ENCODE data around the gene SARS1.
A peak's percentile ranks its signal among the peaks of the same experiment; 100 is the strongest.

Gene SARS1

DNA sequence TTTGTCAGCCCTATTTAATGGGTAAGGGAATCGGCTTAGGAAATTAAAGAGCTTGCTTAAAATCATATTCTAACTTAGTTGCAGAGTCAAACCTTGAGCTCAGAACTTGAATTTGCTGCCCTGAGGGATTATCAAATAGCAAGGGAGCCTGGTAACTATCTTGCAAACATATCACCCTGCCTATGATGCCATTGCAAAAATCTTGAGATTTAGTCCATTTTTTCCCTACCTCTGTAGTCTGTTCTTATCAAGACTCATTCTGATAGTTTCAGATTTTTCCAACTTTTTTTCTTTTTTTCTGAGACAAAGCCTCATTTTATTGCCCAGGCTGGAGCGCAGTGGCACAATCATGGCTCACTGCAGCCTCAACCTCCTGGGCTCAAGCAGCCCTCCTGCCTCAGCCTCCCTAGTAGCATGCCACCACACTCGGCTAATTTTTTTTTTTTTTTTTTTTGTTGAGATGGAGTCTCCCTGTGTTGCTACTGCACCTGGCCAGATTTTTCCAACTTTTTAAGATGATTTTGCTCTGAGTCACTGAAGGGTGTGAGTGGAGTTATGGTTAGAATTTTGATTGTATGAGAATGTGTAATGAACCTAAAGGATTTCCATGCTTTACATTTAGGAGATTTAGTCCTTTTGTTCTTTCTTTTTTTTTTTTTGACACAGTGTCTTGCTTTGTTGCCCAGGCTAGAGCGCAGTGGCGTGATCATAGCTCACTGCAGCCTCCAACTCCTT lies 12.2 kb downstream of the SARS1 start:
- no peak for DNase-seq (ENCODE audit: low spot score)

DNA sequence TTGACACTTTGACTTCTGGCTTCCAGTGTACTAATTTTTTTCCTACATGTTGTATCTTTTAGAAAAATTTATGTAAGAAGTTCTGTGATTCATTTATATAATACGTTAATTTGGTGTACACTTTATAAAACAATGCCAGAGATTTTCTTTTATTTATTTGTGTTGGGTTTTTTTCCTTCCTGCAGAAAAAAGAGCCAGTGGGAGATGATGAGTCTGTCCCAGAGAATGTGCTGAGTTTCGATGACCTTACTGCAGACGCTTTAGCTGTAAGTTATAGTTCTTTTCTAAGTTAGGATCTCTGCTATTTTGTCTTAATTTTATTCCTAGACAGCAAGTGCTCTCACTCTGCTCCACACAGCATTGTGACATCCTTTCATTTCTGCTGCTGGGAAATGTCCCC lies 14.4 kb downstream of the SARS1 start:
- no peak for DNase-seq (ENCODE audit: low spot score)

DNA sequence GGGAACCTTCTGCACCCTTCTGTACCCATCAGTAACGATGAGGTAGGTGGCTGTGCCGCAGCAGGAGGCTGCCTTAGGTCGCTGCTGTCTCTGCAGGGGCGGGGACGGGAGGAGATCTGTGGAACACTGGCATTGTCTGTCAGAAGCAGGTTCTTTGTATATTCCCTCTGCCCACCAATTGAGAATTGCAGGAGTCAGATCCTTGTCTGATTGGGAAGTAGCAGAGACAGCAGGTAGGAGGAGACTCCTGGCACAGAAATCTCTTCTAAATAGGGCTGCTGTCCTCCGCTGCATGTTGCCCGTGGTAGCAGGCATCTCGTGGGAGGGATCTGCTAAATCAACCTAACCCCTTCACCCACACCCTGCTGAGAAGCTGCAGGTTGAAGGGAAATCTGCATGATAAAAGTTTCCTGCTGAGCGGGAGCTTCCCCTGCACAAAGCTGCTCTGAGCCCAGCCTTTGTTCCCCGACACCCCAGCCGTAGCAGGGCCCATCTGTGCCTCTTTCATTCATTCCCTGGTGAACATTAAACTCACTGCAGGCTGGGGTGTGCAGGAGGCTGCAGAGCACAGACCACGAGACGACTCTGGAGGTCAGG lies 15.9 kb downstream of the SARS1 start:
- DNase-seq (ENCODE audit: low spot score) = no peak

DNA sequence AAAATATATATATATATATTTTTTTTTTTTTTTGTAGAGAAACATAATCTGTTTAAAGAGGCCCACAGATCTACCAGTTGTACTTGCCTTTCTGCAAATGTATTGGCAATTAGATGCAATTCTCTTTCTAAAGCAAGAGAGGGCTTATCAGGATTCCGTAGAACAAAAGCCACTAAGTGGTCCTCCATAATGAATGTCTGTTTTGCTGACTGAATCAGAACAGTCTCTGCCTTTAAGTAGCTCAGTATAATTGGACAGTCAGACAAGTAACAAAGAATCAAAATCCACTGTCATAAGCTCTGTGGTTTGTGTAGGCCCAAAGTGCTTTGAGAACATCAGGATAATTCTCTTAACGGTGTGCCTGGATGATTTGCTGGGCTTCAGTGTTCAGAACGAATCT lies 17.3 kb downstream of the SARS1 start:
- DNase-seq (ENCODE audit: low spot score) = no peak

DNA sequence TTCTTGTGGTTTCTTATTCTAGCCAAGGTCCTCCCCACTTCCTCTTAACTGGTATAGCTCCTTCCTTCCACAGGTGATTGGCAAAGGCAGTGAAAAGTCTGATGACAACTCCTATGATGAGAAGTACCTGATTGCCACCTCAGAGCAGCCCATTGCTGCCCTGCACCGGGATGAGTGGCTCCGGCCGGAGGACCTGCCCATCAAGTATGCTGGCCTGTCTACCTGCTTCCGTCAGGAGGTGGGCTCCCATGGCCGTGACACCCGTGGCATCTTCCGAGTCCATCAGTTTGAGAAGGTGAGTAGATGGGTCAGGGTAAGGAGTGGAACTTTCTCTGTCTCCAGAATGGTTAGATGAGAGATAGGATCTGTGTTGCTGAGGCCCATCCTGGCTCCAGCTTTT lies 21.4 kb downstream of the SARS1 start:
- DNase-seq (ENCODE audit: low spot score) = no peak

DNA sequence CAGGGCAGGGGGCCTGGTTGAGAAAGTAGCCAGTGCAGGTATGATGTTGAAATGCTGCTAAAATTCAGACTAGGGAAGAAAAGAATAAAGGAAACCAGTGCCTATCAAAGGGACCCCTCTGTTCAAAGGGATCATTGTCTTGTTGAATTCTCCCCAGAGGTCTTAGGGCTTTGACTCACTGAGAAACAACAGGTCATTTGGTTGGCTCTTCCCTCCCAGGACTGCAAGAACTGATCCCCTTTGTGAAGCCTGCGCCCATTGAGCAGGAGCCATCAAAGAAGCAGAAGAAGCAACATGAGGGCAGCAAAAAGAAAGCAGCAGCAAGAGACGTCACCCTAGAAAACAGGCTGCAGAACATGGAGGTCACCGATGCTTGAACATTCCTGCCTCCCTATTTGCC lies 23.8 kb downstream of the SARS1 start:
- no peak for DNase-seq (ENCODE audit: low spot score)

DNA sequence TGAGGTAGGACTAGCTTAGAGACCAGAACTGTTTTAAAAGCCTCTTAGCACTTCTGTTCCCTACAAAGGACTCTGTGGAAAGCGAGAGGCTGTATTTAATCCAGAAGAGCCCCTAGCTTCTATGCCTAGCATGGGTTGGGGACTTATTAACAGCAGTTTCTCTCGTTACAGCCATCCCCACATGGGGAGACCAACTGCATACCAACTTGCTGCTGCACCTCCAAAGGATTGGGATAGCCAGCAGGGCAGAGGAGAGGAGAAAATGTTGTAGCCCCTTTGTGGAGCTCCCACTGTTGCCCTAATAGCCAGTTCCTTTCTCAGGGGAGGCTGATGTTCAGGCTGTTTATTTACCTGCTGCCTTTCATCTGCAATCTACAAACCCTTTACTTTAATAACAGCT lies 24.7 kb downstream of the SARS1 start:
- no peak for DNase-seq (ENCODE audit: low spot score)

DNA sequence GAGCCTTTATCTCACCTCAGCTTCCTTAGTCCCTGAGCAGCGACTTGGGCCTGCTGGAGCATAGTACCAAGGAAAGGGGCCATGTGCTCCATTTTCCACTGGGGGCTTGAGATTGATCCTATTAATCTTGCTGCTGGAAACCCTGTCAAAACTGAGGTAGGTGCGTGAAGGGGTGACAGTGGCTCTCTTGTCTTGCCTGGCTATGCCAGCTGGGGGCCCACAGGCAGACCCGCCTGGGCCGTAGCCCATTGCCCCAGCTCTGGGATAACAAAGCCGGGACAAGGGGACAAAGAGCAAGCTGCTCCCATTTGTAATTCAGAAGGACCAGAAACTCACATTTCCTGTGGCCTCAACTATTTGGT lies 25.3 kb downstream of the SARS1 start:
- no peak for DNase-seq (ENCODE audit: low spot score)

DNA sequence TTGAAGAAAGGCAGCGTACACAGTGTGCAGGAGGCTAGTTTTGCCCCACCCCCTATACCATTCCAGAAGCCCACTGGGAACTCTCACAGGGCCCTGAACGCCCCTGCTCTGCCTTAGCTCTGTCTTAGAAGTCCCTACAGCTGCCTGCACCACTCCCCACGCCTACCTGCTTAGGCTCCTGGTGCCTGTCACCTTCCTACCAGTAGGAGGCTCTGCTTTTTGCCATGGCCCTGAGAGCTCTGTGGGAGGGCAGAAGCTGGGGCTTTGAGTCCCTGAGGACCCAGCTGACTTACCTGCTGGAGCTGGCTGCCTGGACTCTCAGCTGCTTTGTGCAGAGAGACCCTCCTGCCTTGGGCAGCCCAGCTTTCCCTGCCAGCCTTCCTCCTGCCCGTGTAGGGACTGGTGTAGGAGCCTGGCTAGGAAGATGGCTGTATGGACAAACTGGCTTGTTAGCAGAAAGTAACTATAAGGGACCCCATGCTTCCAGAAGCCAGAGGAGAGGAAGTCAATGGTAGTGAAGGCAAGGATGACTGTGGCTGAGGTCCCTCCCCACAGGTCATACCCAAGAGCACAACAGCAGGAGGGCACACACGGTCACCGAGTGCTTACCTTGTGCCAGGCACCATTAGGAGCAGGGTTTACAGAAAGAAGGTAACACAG lies 25.8 kb downstream of the SARS1 start:
- peak; percentile 58 for DNase-seq (ENCODE audit: low spot score)

DNA sequence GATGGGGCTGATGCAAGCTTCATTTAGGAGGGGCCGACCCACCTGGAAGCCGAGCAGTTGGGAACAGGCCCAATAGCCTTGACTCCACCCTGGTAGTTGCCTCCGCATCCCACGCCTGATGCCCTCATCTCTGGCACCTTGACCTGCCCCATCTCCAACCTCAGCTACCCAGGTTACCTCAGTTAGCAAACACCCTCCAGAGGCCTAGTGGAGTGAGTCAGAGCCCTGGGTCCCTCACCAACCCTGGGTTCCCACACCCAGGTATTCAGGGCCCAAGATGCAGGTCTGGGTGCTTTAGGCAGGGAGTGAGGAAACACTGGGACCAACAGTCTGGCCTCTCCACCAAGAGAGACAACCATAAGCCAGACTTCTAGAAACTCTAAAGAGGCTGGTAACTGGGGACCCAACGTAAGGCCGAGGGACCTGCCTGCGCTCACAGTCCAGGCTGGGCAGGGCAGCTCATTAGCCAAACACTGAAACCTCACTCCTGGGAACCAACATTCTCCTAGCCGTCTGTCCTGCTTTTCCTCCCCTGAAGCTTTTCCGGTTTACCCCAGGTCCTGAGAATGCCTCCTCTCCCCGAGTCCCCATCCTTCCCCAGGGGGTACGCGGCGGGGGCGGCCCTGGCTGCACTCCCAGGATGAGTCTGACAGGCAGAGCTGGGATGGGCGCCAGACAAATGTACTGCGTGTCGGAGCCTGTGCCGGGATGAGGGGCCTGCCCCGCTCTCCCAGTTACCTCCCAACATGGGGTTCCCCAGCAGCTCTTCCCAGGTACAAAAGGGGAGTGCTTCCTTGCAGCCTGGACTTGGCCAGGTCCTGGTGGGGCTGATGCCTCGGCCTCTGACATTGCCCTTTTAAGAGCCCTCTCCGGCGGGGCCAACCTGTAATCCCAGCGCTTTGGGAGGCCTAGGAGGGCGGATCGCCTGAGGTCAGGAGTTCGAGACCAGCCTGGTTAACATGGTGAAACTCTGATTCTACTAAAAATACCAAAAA lies 26.7 kb downstream of the SARS1 start:
- DNase-seq (ENCODE audit: low spot score) = peak; percentile 84

DNA sequence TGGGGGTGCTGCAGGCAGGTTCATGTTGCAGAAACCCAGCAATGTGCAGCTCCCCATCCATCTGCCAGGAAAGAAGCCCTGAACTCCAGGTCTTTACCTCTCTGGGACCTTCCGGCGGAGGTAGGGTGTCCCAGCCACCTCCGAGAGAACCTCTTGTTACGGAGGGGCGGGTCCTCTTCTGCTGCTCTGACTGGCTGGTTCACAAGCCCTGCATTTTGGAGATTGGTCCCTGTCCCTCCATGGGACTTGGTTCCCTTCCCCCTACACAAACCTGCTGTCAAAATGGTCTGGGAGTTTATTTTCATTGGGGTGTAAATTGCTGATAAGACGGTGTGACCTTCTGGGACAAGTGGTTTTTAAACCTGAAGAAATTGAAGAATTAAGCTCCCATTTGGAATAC lies 27.6 kb downstream of the SARS1 start:
- DNase-seq (ENCODE audit: low spot score) = no peak

DNA sequence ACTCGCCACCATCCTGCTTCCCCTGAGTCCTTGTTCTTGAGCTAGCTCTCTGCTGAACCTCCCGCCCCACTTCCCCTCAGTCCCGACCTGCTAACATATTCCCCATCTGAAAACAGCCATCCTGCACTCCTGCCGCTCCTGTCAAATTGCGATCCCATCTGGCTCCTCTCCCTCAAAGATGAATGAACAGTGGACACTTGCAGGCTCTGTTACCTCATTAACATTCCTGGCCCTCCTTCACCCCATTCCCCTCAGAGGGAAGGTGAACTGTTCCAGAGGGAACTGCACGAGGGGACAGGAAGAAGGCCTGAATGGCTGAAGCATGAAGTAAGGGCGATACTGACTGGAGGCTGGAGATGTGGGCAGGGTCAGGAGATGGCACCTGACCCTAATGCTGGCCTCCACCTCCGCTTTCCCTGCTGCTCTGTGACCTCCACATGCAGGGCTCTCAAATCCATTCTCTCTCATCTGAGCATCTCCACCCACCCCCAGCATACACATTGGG lies 28.2 kb downstream of the SARS1 start:
- DNase-seq (ENCODE audit: low spot score) = no peak

DNA sequence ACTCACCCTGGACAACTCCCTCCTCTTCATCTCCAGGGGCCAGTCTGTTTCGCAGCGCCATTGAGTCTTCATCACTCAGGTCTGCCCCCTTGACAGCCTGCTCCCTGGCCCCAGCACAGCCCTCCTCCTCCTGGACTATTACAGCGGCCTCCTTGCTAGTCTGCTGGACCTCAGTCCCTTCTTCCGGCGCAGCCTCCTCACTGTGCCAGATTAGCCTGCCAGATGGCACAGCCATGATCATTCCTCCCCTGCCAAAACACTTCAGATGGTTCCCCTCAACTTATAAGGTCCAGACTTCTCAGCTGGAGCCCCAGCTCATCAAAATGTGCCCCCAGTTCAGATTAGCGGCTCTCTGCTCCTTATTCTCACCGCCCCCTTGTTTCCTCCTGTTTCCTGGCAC lies 28.7 kb downstream of the SARS1 start:
- DNase-seq (ENCODE audit: low spot score) = no peak

DNA sequence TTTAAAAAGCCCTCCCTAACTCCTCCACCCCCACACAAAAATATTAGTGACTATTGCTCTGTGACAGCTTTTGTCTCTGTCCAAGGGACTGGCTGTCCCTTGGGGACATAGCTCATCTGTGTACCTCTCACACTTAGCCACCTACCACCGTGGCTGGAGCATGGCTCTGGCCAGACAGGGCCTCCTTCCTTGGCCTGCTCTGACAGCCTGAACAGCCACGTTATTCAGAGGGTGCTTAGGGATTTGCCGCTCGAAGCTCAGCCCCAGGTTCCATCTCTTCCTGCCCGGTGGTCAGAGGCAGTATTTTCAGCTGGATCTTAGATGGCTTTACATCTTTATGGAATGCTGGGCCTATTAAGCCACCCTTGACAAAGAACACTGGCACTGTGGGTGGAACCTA lies 29.5 kb downstream of the SARS1 start:
- no peak for DNase-seq (ENCODE audit: low spot score)

DNA sequence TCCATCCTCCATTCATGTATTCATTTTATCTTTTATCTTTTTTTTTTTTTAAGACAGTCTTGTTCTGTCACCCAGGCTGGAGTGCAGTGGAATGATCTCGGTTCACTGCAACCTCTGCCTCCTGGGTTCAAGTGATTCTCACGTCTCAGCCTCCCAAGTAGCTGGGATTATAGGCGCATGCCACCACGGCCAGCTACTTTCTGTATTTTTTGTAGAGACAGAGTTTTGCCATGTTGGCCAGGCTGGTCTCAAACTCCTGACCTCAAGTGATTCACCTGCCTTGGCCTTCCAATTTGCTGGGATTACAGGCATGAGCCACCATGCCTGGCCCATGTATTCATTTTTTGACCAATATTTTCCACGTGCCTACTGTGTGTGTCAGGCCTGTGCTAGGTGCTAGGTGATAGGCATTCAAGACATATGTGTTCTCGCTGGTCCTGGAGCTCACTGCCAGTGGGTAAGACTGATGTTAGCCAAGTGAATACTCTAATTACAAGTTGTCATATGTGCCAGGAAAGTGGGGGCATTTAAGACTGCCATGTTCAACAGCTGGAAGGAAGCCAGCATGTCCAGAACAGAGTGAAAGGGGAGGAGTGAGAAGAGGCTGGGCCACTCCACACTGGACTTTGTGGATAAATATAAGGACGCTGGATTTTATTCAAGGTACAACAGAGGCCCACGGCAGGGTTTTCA lies 30.3 kb downstream of the SARS1 start:
- no peak for DNase-seq (ENCODE audit: low spot score)

DNA sequence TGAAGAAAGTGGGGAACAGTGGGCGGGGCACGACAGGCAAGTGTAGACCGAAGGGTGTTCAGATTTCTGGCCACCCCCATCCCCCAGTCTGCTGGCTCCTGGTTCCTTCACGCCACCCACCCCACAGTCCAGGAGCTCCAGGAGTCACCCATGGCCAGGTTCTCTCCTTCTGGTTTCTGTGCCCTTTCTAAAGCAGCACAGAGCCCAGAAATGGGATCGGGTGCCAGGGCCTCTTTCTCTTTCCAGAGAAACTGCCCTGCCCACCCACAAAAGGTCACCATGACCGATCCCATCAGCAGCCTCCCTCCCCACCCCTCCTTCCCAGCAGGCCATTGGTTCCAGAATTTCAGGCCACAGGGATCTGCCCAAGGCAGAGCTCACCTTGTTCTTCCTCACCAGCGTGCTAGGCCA lies 32.4 kb downstream of the SARS1 start:
- DNase-seq (ENCODE audit: low spot score) = no peak

DNA sequence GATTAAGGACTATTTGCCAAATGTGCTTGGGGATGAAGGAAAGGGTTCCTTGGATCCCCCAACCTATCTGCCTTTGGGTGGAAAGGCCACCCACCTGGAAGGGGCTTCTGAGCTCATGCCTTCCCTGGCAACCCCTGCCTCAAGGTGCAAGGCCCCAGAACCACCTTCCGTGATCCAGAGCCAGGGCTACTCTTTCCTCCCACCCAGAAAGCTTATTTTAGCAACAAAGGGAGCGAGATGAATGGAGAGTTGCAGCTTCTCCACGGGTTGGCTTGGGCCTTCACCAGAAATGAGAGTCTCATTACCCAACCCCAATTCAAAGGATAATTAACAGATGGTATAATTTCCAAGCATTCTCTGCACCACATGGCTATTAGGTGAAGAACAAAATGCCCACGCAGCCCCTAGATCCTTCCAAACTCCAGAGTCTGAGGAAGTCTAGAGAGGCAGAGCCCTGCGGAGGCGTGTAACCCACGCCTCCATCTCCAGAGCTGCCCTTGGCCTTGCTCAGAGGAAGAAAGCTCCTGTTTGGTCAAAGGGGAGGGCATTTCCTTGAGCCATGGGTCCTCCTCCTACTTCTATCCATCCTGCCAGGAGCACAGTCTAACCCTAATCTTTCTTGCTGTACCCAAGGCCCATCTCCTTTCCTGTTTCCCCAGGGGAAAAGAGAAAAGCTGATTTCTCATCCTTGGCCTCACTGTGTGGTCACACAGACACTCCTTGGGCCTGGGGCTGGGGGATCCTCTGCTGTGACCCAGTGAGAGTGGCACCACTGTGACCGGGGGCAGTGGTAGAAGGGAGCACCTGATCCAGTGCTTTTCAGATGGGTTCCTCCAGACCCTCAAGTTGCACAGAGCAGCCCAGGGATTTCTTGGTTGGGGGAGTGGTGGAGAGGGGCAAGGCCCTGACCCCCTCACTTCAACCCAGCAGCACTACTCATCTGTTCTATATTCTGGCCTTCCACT lies 34.0 kb downstream of the SARS1 start:
- no peak for DNase-seq (ENCODE audit: low spot score)

DNA sequence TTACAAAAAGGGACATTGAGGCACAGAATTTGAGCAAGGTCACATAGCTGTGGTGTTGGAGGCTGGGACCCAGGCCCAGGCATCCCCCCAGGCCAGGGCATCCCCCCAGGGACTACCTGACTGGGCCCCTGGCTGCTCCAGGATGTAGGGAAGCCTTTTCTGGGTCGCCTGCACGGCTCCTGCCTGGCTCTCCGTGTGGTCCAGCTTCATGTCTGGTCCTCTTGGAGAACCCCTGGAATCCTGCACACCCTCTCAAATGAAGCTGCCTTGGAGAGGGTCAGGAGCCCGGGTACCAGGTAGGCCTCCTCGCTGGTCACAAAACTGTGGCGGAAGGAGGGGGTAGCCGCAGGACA lies 34.7 kb downstream of the SARS1 start:
- DNase-seq (ENCODE audit: low spot score) = no peak

DNA sequence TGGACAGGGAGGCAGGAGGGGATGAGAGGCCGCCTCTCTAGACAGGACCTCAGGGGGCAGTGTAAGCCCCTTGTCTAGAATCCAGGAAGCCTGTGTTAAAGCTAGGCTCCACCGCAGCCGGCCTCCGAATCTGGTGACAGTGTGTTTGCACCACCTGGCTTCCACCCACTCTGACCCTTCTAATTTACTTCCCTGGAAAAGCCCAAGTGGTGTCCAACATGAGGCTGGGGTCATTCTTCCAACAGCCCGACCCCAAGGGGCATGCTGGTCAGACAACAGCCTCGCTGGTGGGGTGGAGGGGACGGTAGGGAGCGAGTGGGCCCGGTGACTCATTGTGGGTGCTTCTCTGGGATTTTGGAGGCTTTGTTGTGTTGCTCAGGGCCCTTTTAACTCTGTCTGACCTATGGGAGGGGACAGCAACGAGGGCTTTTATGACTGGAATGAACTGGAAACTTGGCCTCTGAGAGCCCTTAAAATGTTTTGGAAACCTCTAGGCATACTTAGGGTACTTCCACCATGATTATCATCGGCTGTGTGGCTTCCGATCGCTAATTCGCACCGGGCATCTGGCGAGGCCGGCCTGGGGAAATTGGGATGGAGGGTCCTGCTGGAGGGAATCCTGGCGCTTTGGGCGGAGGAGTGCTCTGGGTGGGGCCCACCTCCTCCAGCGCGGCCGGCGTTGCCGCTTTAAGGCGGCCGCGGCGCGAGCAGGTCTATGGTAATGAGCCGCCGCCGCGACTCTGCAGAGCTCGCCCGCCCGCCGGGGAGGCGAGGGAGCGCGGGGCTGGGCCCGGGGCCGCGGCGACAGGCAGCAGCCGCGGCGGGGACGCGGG lies 35.3 kb downstream of the SARS1 start, which contains the start of gene CELSR2:
TSS of gene CELSR2 (plus strand) at position 743 of the 833 bp plus-strand sequence. CDS start 541 bp downstream, outside the sequence.
- peak; percentile 88 for DNase-seq (ENCODE audit: low spot score)
